GM23338 (cell line): ENCODE data around the gene FEV.
A peak's percentile ranks its signal among the peaks of the same experiment; 100 is the strongest.

Source experiments
- CTCF ChIP-seq, 2 experiments: fragments of 200-600 bp in 1 of 2; sonication (generic) in 1 of 2; conservative IDR thresholded peaks; 2 replicates each; pipeline versions ENCODE4 v1.5.1 to v1.6.1; 2016 to 2017; ENCODE audit warnings: antibody characterized with exemption in 2 of 2, low read depth in 2 of 2, mild to moderate bottlenecking in 2 of 2, moderate library complexity in 1 of 2
- ETS1 ChIP-seq: IDR thresholded peaks from 2 replicates; pipeline ENCODE4 v1.6.1; 2016; ENCODE audit warnings: antibody characterized with exemption
- EZH2 ChIP-seq: fragments of 200-600 bp; sonication (generic); IDR thresholded peaks from one replicate; pipeline ENCODE4 v1.8.0; 2017; ENCODE audit warnings: antibody characterized with exemption, mild to moderate bottlenecking, low read depth; ENCODE audit not compliant: unreplicated experiment
- JUNB ChIP-seq: IDR thresholded peaks from one replicate; pipeline ENCODE4 v1.6.1; 2016; ENCODE audit warnings: antibody characterized with exemption; ENCODE audit not compliant: unreplicated experiment
- POLR2AphosphoS5 ChIP-seq: IDR thresholded peaks from 2 replicates; pipeline ENCODE4 v1.6.1; 2016; ENCODE audit warnings: antibody characterized with exemption, low read depth
- REST ChIP-seq: IDR thresholded peaks from one replicate; pipeline ENCODE4 v1.6.1; 2018; ENCODE audit warnings: antibody characterized with exemption; ENCODE audit not compliant: unreplicated experiment

GRCh38 chr2:218961229-218961628 lies 23.8 kb downstream of the FEV start:
- TF ChIP-seq CTCF (conservative IDR thresholded peaks at IDR 0.05; ENCODE audit: low read depth in 2 of 2), result no peak
- TF ChIP-seq JUNB, result no peak
- TF ChIP-seq POLR2AphosphoS5, result no peak
- no peak for TF ChIP-seq ETS1
- peak; percentile 82 for TF ChIP-seq EZH2
- TF ChIP-seq REST, result no peak
